Mononuclear cell (primary cell): ENCODE results near the gene ITGA1. TPM values are rescaled to one million over a fixed set of nuclear protein-coding genes. Genes with fewer than 3 reads are reported as not detected.

Source experiments
- H3K27me3 ChIP-seq: 2 replicates; pipeline ENCODE4 v1.6.0; 2011; ENCODE audit warnings: low read length, control low read depth; ENCODE audit not compliant: insufficient read depth
- H3K4me1 ChIP-seq: 2 replicates; pipeline ENCODE4 v1.5.1; 2011; ENCODE audit warnings: mild to moderate bottlenecking, low read length, control low read depth; ENCODE audit not compliant: insufficient read depth
- H3K4me3 ChIP-seq: 2 replicates; pipeline ENCODE4 v1.5.1; 2011; ENCODE audit warnings: mild to moderate bottlenecking, low read length, moderate library complexity
- H3K9me3 ChIP-seq: 2 replicates; pipeline ENCODE4 v1.5.1; 2011; ENCODE audit warnings: low read depth, mild to moderate bottlenecking, control low read depth, low read length
- total RNA-seq: library from RNA; depleted of rRNA; stranded (reverse); fragments of >200 nt; gene quantifications from one replicate; pipeline ENCODE4 v1.2.3, GENCODE V29; 2012

ITGA1 gene
- total RNA-seq, 1 donor = 0.84 TPM

- Histone ChIP-seq H3K9me3 (no peaks in the 10 kb centered on the region), H3K4me1 (peaks cover 6% of the 10 kb centered on the region), H3K4me3 (no peak overlapping the region), H3K27me3 (no peaks in the 10 kb centered on the region)
These were observed 26.9 kb upstream of the ITGA1 start for GRCh38 chr5:52760695-52761366.

- H3K9me3 ChIP-seq = no peaks in the 10 kb centered on the region
- no peaks in the 10 kb centered on the region for H3K27me3 ChIP-seq
- no peaks in the 10 kb centered on the region for H3K4me1 ChIP-seq
- H3K4me3 ChIP-seq = no peak overlapping the region
These were observed 20.4 kb upstream of the ITGA1 start for GRCh38 chr5:52767217-52767743.

DNA sequence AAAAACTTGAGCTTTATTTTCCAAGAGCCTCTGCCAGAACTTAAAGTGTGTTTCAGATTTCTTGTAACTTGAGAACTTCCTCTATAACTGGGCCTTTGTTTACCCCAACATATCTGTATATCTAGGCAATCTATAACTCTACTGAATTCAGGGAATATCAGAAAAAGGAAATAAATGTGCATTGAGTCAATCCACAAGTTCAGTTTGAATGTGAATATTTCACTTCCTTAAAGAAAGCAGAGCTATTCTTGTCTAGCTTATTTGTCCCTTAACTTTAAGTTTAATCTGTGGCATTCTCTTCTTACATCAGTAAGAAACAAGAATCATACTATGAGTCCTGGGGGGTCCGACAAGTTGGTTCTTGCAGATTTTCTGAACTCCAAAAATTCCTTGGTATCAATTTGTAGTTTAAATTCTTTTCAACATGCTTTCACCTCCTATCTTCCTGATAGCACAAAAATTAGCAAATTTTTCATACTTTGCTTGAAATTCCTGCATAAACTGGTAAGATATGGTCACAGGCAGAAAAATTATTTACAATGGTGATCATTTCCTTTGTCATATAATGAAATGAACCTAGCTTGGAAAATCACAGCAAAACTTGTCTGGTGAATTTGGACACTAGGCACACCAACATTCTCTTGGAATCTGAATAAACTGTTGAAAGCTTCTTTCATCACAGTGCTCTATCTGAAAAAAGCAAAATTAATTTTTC lies 19.8 kb upstream of the ITGA1 start:
- Histone ChIP-seq H3K4me3 (no peak overlapping the region), H3K9me3 (no peaks in the 10 kb centered on the region), H3K4me1 (no peaks in the 10 kb centered on the region), H3K27me3 (no peaks in the 10 kb centered on the region)

GRCh38 chr5:52769061-52769460 lies 18.7 kb upstream of the ITGA1 start:
- H3K4me1 ChIP-seq = no peaks in the 10 kb centered on the region
- H3K27me3 ChIP-seq = no peaks in the 10 kb centered on the region
- H3K9me3 ChIP-seq = no peaks in the 10 kb centered on the region
- no peak overlapping the region for H3K4me3 ChIP-seq

DNA sequence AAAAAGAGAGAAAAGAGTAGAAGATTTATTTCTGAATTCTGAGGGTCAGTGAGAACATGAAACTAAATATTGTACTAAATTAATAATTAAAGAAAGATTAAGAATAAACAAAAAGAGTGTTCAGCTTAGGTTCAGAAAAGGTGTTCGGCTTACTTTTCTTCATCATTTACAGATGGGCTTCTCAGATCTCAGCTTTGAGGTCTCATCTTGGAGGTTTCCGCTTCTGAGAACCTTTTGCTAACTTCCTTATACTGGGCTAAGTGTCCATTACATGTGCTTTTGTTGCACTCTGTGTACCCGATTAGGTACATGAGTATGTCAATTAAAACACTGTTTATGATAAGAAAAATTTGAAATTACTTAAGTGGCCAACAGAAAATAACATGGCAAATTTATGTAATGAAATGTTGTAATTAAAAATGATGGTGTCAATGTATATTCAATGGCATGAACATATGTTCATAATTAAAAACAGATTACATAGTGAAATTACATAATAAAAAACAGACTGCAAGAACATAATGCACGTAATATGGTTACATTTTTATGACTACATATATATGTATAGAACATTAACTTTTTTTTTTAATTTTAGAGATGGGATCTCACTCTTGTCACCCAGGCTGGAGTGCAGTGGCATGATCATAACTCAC lies 17.3 kb upstream of the ITGA1 start:
- no peak overlapping the region for H3K4me3 ChIP-seq
- no peaks in the 10 kb centered on the region for H3K27me3 ChIP-seq
- H3K4me1 ChIP-seq = no peaks in the 10 kb centered on the region
- H3K9me3 ChIP-seq = no peaks in the 10 kb centered on the region

DNA sequence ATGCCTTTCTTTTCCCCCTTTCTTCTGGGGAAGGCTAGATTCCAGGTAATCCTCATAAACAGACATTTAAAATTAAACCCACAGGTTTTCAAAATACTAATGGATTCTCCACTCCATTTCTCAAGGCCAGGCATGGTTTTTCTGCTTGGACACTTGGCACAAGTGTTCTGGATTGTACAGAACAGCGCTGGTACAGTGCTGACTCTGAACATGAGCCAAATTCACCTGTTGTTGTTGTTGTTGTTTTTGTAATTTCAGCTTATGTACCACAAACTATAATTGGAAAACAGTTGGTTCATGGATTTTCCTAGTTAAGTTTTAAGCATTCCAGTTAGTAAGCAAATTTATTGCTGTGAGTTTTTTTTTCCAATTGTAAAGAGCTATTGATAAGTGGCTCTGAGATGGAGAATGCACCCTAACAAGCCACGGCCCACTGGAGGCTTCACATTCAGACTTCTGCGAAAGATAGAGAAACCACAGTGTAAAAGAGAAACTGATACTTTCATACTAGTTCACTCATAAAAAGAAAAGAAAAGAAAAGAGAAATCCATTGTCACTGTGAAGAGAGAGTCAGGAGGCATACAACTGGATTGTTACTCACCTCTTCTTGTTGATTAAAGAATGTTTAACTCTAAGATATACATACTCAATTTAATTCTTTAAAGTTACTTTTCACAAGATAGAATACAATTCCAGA lies 16.2 kb upstream of the ITGA1 start:
- H3K4me3 ChIP-seq = no peak overlapping the region
- H3K9me3 ChIP-seq = no peaks in the 10 kb centered on the region
- no peaks in the 10 kb centered on the region for H3K27me3 ChIP-seq
- H3K4me1 ChIP-seq = peaks cover 10% of the 10 kb centered on the region

DNA sequence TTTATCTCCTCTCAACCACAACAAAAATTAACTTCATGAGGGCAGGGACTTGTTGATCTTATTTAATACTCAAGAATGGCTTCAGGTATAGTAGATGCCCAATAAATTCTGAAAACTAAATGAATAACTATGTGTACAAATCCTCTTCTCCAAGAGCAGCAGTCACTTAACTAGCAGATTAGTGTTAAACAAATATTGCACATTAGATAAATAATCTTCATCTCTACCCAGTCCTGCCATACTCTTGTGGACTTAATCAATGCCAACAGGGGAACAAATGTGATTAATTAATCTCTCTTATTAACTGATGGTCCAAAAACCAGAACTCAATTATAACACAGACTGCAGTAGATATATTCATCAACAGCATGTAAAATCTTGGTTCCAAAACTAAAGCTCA lies 15.0 kb upstream of the ITGA1 start:
- Histone ChIP-seq H3K9me3 (no peaks in the 10 kb centered on the region), H3K4me3 (no peak overlapping the region), H3K4me1 (peaks cover 10% of the 10 kb centered on the region), H3K27me3 (no peaks in the 10 kb centered on the region)

DNA sequence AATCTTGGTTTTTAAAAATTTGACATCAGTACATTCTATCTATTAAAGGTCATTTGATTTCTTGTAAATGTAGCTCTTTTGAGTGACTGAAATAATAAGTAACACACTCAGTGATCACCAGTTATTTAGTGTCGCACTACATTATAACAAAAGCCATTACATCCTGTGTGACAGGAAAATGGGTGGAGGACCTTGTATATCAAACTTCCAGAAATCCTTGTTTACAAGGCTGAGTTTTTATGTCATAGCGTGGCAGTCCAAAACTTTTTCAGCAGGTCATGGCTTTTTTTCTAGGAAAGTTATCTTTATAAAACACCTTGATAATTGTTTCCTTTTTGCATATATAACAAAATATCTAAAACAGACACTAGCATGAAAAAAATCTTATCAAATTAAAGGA lies 14.4 kb upstream of the ITGA1 start:
- Histone ChIP-seq H3K27me3 (no peaks in the 10 kb centered on the region), H3K4me1 (peaks cover 10% of the 10 kb centered on the region), H3K9me3 (no peaks in the 10 kb centered on the region), H3K4me3 (no peak overlapping the region)

- Histone ChIP-seq H3K27me3 (no peaks in the 10 kb centered on the region), H3K4me3 (no peak overlapping the region)
These were observed 13.7 kb upstream of the ITGA1 start for GRCh38 chr5:52774005-52774410.

DNA sequence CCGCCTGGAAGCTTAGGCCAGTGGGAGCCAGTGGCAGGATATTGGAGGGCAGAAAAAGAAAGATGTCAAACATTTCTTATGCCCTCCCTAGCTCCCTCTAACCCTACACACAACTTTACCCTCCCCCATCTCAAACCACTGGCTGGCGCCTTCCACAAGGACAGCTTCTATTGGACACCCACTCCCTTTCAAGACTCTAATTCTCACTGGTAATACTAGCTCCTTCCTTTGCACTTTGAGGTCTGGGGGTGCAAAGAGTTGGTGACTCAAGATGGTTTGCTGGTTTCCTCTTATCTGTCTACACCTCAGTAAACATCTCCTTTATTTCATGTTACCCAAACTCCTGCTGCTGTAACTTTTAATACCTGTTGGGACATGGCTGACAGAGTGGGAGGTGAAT lies 11.6 kb upstream of the ITGA1 start:
- no peaks in the 10 kb centered on the region for H3K27me3 ChIP-seq
- peaks cover 10% of the 10 kb centered on the region for H3K4me1 ChIP-seq
- H3K9me3 ChIP-seq = no peaks in the 10 kb centered on the region
- no peak overlapping the region for H3K4me3 ChIP-seq

More at GRCh38 chr5:52774005-52774410, 13.7 kb upstream of the ITGA1 start:
- Histone ChIP-seq H3K9me3 (no peaks in the 10 kb centered on the region), H3K4me1 (peaks cover 10% of the 10 kb centered on the region)

DNA sequence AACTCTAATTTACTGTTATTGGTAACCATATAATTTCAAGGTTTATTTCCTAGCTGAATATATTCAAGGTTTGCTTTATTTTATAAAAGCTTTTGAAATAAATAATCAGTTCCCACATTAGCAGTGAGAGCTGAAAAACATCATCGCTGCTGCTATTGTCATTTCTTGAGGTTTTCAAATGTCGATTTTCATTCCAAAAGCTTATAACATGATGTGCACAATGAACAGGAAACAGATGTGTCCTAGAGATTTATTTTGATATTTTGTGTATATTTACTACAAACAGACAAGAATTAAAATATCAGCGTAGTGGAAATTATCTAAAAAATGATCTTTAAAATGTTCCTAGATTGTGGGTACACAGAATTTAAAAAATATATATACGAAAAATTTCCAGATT lies 10.5 kb upstream of the ITGA1 start:
- Histone ChIP-seq H3K27me3 (no peaks in the 10 kb centered on the region), H3K9me3 (no peaks in the 10 kb centered on the region), H3K4me3 (no peak overlapping the region), H3K4me1 (peaks cover 10% of the 10 kb centered on the region)

DNA sequence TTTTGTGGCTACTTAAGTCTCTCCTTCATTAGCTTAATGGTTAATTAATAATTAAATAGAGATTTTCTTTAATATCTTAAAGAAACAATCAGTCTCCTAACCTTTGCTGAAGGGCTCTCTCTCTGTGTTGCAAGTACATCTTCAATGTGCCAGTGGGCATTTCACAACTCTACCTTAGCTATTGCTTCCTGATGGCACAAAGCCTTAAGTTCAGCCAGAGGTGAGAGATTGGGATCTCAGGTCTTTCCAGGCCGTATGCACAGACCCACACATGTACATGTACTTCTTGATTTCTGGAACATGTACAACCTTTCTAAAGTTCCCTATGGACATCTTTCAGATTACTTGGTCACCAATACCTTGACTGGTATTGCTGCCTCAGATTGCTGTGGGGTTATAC lies 8.9 kb upstream of the ITGA1 start:
- Histone ChIP-seq H3K4me1 (peaks cover 10% of the 10 kb centered on the region), H3K9me3 (no peaks in the 10 kb centered on the region), H3K27me3 (no peaks in the 10 kb centered on the region), H3K4me3 (no peak overlapping the region)

DNA sequence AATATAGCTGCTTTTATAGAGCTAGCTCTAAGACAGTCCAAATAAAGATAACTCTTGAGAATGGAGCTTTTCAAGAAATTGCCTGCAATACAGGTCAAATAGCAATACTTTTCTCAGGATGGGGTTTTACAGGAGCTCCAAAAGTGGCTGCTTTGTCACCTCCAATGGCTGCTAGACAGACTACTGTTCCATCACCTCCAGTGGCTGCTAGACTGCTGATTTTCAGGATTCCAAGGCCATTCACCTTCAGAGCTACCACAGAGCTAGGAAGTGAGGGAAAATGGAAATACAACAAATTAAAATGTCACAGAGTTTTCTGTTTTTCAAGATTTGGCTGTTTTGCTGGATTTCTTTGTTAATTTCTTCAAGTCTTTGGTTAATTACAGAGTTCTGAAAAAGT lies 8.5 kb upstream of the ITGA1 start:
- no peaks in the 10 kb centered on the region for H3K9me3 ChIP-seq

GRCh38 chr5:52783226-52783959 lies 4.3 kb upstream of the ITGA1 start:
- no peaks in the 10 kb centered on the region for H3K9me3 ChIP-seq
- H3K27me3 ChIP-seq = peaks cover 16% of the 10 kb centered on the region
- peaks cover 24% of the 10 kb centered on the region for H3K4me1 ChIP-seq
- H3K4me3 ChIP-seq = no peak overlapping the region

More for the DNA sequence above, 8.5 kb upstream of the ITGA1 start:
- Histone ChIP-seq H3K27me3 (no peaks in the 10 kb centered on the region), H3K4me1 (peaks cover 10% of the 10 kb centered on the region), H3K4me3 (no peak overlapping the region)
